Left cardiac atrium (tissue), 4 donors: ENCODE data around the gene INO80E. TPM values are rescaled to one million over a fixed set of nuclear protein-coding genes. Genes with fewer than 3 reads are reported as not detected.

Experiments
- ATAC-seq, 2 donors: fragments of 200-7000 bp; cut with Tn5 transposase; one replicate each; pipeline ENCODE4 v1.9.1; 2020; ENCODE audit warnings: mild to moderate bottlenecking in 2 of 2, moderate library complexity in 2 of 2
- DNase-seq: peaks from one replicate; pipeline ENCODE4 v3.0.0-alpha.2; 2020
- intact Hi-C, 2 donors: fragments of 100-400 bp; cut with DNase I; formaldehyde crosslinking; loops; one replicate each; pipeline versions ENCODE4 v1.14.1 to v1.15.1; 2022 to 2023
- total RNA-seq, 2 donors: library from RNA; stranded (reverse); fragmentation: NEBNext Ultra II Directional; extraction: Animal tissue kit (Norgen Biotek cat#: 25700); gene quantifications; one replicate each; pipeline ENCODE4 v1.2.1, GENCODE V29; 2021
- donor health status: DM: no; HTN: yes; CAD: no.
- donor health status: DM: no; HTN: yes; CAD: no; lungs with severe emphysema.
- donor health status: DM: yes; HTN: yes; CAD: no.
- donor health status: Dilated cardiomyopathy.

INO80E gene
- total RNA-seq, 2 donors from 2014 or later: 33.6 to 35.9 TPM

GRCh38 chr16:29974291-29975133, 21.5 kb upstream of the INO80E start:
- DNase-seq (peak; percentile 53), ATAC-seq (peak; percentile 7 to 15)
- intact Hi-C loops: no loop called here

GRCh38 chr16:29975134-29975538, 20.9 kb upstream of the INO80E start:
- intact Hi-C loops: no loop called here
- ATAC-seq: no peak

GRCh38 chr16:29975811-29976511, 20.1 kb upstream of the INO80E start:
- ATAC-seq: no peak
- intact Hi-C loops: no loop called here
- DNase-seq: no peak

More at GRCh38 chr16:29975134-29975538, 20.9 kb upstream of the INO80E start:
- DNase-seq: no peak

- intact Hi-C loops: no loop called here
- ATAC-seq: no peak
- DNase-seq: no peak
Measured at GRCh38 chr16:29977063-29977825, 18.8 kb upstream of the INO80E start.

GRCh38 chr16:29978081-29978480, 18.0 kb upstream of the INO80E start:
- DNase-seq: no peak
- ATAC-seq: no peak
- intact Hi-C loops: no loop called here

GRCh38 chr16:29978564-29979270, 17.3 kb upstream of the INO80E start:
- intact Hi-C loops: no loop called here
- ATAC-seq (no peak), DNase-seq (no peak)

GRCh38 chr16:29982560-29983419, 13.3 kb upstream of the INO80E start:
- DNase-seq (no peak), ATAC-seq (no peak)
- intact Hi-C loops: no loop called here

- DNase-seq: no peak
- intact Hi-C loops: no loop called here
- no peak for ATAC-seq
Measured at GRCh38 chr16:29983420-29984136, 12.5 kb upstream of the INO80E start.

- intact Hi-C loops: no loop called here
- DNase-seq (no peak), ATAC-seq (no peak)
Measured at GRCh38 chr16:29984137-29984763, 11.8 kb upstream of the INO80E start.

- intact Hi-C loops: no loop called here
- no peak for ATAC-seq
- DNase-seq: no peak
Measured at GRCh38 chr16:29984764-29985147, 11.3 kb upstream of the INO80E start.

GRCh38 chr16:29985271-29985811, 10.7 kb upstream of the INO80E start:
- no peak for ATAC-seq
- DNase-seq: no peak
- intact Hi-C loops: no loop called here

- DNase-seq (no peak), ATAC-seq (no peak)
- intact Hi-C loops: no loop called here
Measured at GRCh38 chr16:29986231-29986630, 9.8 kb upstream of the INO80E start.

- intact Hi-C loops: no loop called here
- DNase-seq (no peak), ATAC-seq (no peak)
Measured at GRCh38 chr16:29986931-29987330, 9.1 kb upstream of the INO80E start.

GRCh38 chr16:29987371-29988085, 8.5 kb upstream of the INO80E start:
- intact Hi-C loops: no loop called here
- ATAC-seq (no peak), DNase-seq (no peak)

GRCh38 chr16:29988346-29989075, 7.5 kb upstream of the INO80E start:
- DNase-seq (no peak), ATAC-seq (no peak)
- intact Hi-C loops: no loop called here
